Measurements from ENCODE around the gene ESPN.

ESPN gene

GRCh38 chr1:6508816-6509189 is 84.2 kb downstream of the ESPN start:
- DNase-seq (ENCODE audit: low read depth in 3 of 3, low spot score in 1 of 3) = no peak

GRCh38 chr1:6509220-6509918 is 84.8 kb downstream of the ESPN start:
- no peak for DNase-seq (ENCODE audit: low read depth in 3 of 3, low spot score in 1 of 3)

GRCh38 chr1:6509919-6510291 is 85.3 kb downstream of the ESPN start:
- DNase-seq (ENCODE audit: low read depth in 3 of 3, low spot score in 1 of 3) = no peak

GRCh38 chr1:6510493-6510892 is 85.9 kb downstream of the ESPN start:
- no peak for DNase-seq (ENCODE audit: low read depth in 3 of 3, low spot score in 1 of 3)
